ENCODE results near the gene POU6F2. TPM values are rescaled to one million over a fixed set of nuclear protein-coding genes. Genes with fewer than 3 reads are reported as not detected.

POU6F2 gene
- total RNA-seq, 1 experiment from 2014 or later: 0.19 TPM

DNA sequence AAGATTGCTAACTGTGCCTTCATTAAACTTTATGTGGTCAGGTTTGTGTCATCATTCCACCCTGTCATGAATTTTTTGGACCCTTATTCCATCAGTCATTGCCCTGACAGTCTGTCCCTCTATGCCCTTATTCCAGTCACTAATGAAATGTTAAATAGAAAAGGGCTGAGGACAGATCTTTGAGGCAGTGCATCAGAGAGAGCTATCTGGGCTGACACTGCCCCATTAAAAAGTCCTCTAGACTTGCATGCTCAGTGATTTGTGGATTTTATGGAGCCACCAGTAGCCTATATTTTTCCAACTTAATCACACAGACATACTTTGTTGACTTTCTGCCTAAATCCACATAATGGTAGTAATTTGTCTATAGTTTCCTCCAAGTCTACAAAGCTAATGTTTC is 323.8 kb downstream of the POU6F2 start:
- POLR2A ChIA-PET: no interaction called here

DNA sequence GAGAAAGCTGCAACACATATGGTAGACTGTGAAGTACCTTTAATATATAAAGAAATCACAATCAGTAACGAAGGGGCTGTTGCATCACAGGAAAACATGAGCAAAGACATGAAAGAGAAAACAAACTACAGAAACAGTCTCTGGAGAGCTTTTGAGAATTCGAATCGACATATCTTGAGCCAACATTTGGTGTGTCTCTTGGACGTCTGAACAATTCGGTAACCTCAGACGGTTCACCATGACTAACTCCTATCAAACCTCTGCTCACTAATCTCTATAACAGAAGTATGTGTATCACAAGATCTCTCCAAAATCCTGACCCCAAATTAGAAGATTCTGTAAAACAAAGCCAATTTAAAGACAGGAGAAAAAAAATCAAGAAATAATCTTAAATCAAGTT is 326.5 kb downstream of the POU6F2 start:
- ChIA-PET CTCF (no interaction called here), POLR2A (no interaction called here)
- Mint-ChIP-seq H3K27me3 (ENCODE audit: insufficient read depth, unreplicated experiment) (peaks cover 49% of the 10 kb centered on the region), H3K27ac (ENCODE audit: low read depth, unreplicated experiment) (no peak overlapping the region), H3K4me3 (ENCODE audit: unreplicated experiment) (no peak overlapping the region), H3K36me3 (ENCODE audit: insufficient read depth, unreplicated experiment) (no peaks in the 10 kb centered on the region), H3K9me3 (ENCODE audit: unreplicated experiment) (no peaks in the 10 kb centered on the region), H3K4me1 (ENCODE audit: insufficient read depth, unreplicated experiment) (no peaks in the 10 kb centered on the region)
- TF ChIP-seq, protein P1, sequence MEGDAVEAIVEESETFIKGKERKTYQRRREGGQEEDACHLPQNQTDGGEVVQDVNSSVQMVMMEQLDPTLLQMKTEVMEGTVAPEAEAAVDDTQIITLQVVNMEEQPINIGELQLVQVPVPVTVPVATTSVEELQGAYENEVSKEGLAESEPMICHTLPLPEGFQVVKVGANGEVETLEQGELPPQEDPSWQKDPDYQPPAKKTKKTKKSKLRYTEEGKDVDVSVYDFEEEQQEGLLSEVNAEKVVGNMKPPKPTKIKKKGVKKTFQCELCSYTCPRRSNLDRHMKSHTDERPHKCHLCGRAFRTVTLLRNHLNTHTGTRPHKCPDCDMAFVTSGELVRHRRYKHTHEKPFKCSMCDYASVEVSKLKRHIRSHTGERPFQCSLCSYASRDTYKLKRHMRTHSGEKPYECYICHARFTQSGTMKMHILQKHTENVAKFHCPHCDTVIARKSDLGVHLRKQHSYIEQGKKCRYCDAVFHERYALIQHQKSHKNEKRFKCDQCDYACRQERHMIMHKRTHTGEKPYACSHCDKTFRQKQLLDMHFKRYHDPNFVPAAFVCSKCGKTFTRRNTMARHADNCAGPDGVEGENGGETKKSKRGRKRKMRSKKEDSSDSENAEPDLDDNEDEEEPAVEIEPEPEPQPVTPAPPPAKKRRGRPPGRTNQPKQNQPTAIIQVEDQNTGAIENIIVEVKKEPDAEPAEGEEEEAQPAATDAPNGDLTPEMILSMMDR (IDR thresholded peaks at IDR 0.05; ENCODE audit: unreplicated experiment): no peak
- no peak for DNase-seq (ENCODE audit: unreplicated experiment)
- no TSS peak for BruUV-seq (replicated peaks)
- intact Hi-C loops (cut with micrococcal nuclease): no loop called here

More for the DNA sequence above, 323.8 kb downstream of the POU6F2 start:
- peaks cover 9% of the 10 kb centered on the region for H3K9me3 Mint-ChIP-seq (ENCODE audit: unreplicated experiment)
- peaks cover 58% of the 10 kb centered on the region for H3K27me3 Mint-ChIP-seq (ENCODE audit: insufficient read depth, unreplicated experiment)
- intact Hi-C loops (cut with micrococcal nuclease): no loop called here
- H3K36me3 Mint-ChIP-seq (ENCODE audit: insufficient read depth, unreplicated experiment): no peaks in the 10 kb centered on the region
- CTCF ChIA-PET: interaction anchor here (0.6 kb wide), 1 partner anchor 124 kb away, joined by 4 read pairs; no protein-coding TSS in a partner anchor
- H3K4me3 Mint-ChIP-seq (ENCODE audit: unreplicated experiment): no peak overlapping the region
- BruUV-seq (replicated peaks): no TSS peak
- H3K4me1 Mint-ChIP-seq (ENCODE audit: insufficient read depth, unreplicated experiment): no peaks in the 10 kb centered on the region
- TF ChIP-seq, protein P1 (IDR thresholded peaks at IDR 0.05; ENCODE audit: unreplicated experiment): no peak
- no peak overlapping the region for H3K27ac Mint-ChIP-seq (ENCODE audit: low read depth, unreplicated experiment)
- no peak for DNase-seq (ENCODE audit: unreplicated experiment)

DNA sequence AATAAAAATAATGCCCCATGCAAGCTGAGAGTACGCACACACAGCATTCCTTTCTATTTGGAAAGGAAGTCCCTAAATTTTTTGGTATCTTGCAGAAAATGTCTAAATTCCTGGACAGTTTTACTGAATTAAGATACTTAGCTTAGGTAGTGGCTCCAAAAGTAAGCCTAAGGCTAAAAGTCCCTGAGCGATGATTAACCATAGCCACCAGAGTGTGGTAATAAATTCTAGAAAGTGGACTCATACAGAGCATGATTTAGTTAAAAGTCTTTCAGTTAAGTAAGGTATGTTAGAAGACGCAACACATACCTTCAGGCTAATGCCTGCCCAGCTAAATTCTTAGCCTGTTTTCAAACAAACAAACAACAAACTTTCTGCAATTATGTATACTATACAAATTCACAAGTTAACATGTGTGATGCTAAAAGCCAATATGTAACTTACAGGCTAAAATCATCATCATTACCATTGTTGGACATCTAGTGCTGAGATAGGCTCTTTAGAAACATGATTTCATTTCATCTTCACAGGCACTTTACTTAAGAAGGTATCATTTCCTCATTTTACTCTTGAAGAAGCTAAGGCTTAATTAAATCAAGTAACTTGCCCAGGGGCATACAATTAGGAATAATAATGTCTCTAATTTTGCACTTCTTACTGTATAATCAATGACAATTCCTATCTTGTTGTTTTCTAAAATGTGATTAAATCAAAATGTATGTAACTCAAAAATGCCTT is 327.1 kb downstream of the POU6F2 start:
- Mint-ChIP-seq H3K27me3 (ENCODE audit: insufficient read depth, unreplicated experiment) (peaks cover 49% of the 10 kb centered on the region), H3K4me3 (ENCODE audit: unreplicated experiment) (no peak overlapping the region), H3K4me1 (ENCODE audit: insufficient read depth, unreplicated experiment) (no peaks in the 10 kb centered on the region), H3K9me3 (ENCODE audit: unreplicated experiment) (no peaks in the 10 kb centered on the region), H3K36me3 (ENCODE audit: insufficient read depth, unreplicated experiment) (no peaks in the 10 kb centered on the region), H3K27ac (ENCODE audit: low read depth, unreplicated experiment) (no peak overlapping the region)
- no peak for DNase-seq (ENCODE audit: unreplicated experiment)
- BruUV-seq (replicated peaks): no TSS peak
- TF ChIP-seq, protein P1 (IDR thresholded peaks at IDR 0.05; ENCODE audit: unreplicated experiment): no peak
- intact Hi-C loops (cut with micrococcal nuclease): no loop called here
- CTCF ChIA-PET: interaction anchor here (0.6 kb wide), 1 partner anchor 943 kb away, joined by 4 read pairs; no protein-coding TSS in a partner anchor
- POLR2A ChIA-PET: no interaction called here

DNA sequence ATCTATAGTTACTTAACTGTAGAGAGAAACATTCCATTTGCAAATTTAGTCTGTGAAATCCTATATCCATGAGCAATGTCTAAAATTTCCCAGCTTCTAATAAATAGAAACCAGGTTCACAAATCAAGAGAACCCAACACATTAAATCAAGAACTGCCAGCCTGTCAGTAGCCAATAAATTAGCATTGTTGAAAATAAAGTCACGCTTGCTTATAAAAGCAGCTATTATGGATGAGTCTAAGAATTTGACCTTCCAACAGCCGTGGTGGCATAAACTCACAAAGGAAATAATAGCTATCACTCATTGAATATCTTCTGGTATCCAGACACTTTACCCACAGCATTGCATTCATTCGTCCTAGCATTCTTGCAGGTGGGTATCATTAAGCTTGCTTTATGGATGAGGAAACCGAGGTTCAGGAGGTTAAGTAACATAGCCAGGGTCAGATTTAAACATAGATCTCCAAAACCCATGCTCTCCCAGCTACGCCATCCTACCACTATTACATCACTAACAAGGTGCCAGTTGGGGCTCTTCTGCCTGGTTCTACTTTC is 328.4 kb downstream of the POU6F2 start:
- intact Hi-C loops (cut with micrococcal nuclease): no loop called here
- no peak overlapping the region for H3K27ac Mint-ChIP-seq (ENCODE audit: low read depth, unreplicated experiment)
- CTCF ChIA-PET: interaction anchor here (0.6 kb wide), 1 partner anchor 129 kb away, joined by 3 read pairs; no protein-coding TSS in a partner anchor
- BruUV-seq (replicated peaks): no TSS peak
- no peak overlapping the region for H3K4me3 Mint-ChIP-seq (ENCODE audit: unreplicated experiment)
- no peaks in the 10 kb centered on the region for H3K36me3 Mint-ChIP-seq (ENCODE audit: insufficient read depth, unreplicated experiment)
- H3K4me1 Mint-ChIP-seq (ENCODE audit: insufficient read depth, unreplicated experiment): no peaks in the 10 kb centered on the region
- H3K9me3 Mint-ChIP-seq (ENCODE audit: unreplicated experiment): no peaks in the 10 kb centered on the region
- peaks cover 45% of the 10 kb centered on the region for H3K27me3 Mint-ChIP-seq (ENCODE audit: insufficient read depth, unreplicated experiment)
- no peak for DNase-seq (ENCODE audit: unreplicated experiment)
- TF ChIP-seq, protein P1 (IDR thresholded peaks at IDR 0.05; ENCODE audit: unreplicated experiment): no peak
- POLR2A ChIA-PET: no interaction called here

Data from MCF 10A (cell line).